Embryonic facial prominence (tissue), 1 donor: ENCODE results near the gene DTWD1.
"Not testable (repeated sequence)": the region's sequence is repeated elsewhere in the genome, so short reads cannot be mapped to it uniquely, and the experiment has no call there.

Experiments used
- DNase-seq: peaks from one replicate; pipeline ENCODE4 v3.0.0-alpha.2; 2016; ENCODE audit errors: extremely low spot score

DTWD1 gene, protein sequence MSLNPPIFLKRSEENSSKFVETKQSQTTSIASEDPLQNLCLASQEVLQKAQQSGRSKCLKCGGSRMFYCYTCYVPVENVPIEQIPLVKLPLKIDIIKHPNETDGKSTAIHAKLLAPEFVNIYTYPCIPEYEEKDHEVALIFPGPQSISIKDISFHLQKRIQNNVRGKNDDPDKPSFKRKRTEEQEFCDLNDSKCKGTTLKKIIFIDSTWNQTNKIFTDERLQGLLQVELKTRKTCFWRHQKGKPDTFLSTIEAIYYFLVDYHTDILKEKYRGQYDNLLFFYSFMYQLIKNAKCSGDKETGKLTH

DNA sequence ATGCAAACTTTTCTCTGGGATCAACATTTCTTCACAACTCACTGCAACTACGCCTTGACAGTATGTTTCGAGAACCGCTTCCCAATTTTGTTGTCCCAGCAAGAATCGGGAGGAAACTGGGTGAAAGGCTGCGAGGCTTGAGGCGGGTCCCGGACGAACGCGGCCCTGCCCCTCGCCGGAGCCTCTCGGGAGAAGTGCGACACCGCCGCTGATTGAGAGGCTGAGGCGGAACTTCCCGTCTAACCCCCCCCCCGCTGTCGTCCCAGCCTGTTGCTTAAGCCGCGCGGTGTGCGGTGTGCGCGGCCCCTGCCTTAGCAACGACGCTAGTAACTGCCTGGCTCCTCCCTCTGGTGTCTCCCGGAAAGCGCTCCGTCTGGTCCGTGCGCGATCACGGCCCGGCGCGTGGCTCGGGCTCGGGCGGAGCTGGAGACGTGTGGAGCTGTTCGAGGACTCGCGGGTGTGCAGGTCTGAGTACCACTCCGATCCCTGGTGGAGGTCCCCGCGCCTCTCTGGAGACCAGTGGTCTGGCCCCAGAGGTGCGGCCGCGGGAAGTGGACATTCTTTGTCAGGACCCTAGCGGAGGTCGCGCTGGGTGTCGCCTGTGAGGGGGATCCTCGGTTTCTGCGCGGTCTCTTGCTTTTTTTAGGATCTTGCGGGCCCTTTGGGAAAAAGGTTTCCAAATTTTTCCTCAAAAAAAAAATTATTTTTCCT, at the start of gene DTWD1, which contains the start of gene FAM227B:
TSS of gene DTWD1 (plus strand) at position 391 of the 711 bp plus-strand sequence. CDS start 4,120 bp downstream, outside the sequence.
TSS of gene FAM227B (minus strand) at position 161 of the 711 bp plus-strand sequence. CDS start 5,647 bp downstream, outside the sequence.
- DNase-seq = peak; percentile 95

GRCh38 chr15:49573421-49573820, 47.4 kb upstream of the DTWD1 start:
- DNase-seq = no peak

GRCh38 chr15:49589030-49589429, 31.8 kb upstream of the DTWD1 start:
- DNase-seq = no peak

DNA sequence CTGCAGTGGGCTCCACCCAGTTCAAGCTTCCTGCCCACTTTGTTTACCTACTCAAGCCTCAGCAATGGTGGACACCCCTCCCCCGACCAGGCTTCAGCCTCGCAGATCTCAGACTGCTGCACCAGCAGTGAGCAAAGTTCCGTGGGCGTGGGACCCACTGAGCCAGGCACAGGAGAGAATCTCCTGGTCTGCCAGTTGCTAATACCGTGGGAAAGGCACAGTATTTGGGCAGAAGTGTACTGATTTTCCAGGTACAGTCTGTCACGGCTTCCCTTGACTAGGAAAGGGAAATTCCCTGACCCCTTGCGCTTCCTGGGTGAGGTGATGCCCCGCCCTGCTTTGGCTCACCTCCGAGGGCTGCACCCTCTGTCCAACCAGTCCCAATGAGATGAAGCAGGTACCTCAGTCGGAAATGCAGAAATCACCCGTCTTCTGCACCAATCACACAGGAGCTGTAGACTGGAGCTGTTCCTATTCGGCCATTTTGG, 28.0 kb upstream of the DTWD1 start:
- DNase-seq = not testable (repeated sequence)

- DNase-seq = no peak
These were observed 16.0 kb upstream of the DTWD1 start for GRCh38 chr15:49604625-49605409.

DNA sequence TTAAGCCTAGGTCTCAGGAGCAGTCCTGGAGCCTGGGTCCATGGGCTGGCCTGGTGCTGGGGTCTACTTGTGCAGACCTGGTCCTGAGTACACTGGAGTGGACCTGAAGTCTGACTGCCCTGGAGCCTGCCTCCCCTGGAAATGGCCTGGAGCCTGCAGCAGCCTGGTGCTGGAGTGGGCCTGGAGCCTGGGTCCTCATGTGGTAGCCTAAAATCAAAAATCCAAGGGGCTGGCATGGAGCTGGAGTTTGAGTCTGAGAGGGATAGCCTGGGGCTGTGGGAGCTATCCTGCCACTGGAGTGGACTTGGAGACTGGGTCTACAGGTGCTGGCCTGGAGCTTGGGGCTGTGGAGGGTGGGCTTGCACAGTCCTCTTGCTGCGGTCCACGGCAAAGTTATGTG, 15.3 kb upstream of the DTWD1 start:
- no peak for DNase-seq

GRCh38 chr15:49606594-49606993, 14.3 kb upstream of the DTWD1 start:
- no peak for DNase-seq

- no peak for DNase-seq
These were observed 10.5 kb upstream of the DTWD1 start for GRCh38 chr15:49610157-49610918.

DNA sequence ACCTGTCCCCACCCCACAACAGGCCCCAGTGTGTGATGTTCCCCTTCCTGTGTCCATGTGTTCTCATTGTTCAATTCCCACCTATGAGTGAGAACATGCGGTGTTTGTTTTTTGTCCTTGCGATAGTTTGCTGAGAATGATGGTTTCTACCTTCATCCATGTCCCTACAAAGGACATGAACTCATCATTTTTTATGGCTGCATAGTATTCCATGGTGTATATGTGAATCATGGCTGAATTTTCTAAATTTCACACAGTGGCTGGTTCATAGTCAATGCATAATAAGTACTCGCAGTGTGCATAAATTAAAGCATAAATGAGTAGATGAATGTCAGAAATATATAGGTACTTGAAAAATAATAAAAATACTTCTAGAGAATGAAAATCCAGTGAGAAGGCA, 8.6 kb upstream of the DTWD1 start:
- not testable (repeated sequence) for DNase-seq

DNA sequence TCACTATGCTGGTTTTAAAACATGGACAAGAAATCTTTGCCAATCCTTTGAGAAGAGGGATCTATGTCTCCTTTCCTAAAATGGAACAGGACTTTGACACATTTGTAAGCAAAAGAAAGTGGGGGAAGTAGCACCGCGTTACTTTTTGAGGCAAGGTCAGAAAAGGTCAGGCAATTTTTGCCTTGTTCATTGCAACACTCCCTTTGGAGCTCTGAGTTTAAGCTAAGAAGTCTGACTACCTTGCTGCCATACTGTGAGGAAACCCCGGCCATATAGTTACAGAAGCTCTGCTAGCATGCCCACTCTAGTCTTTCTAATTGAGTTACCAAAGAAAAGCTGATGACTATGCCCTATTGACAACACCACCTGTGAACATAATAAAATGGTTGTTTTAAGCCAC, 1.6 kb upstream of the DTWD1 start:
- no peak for DNase-seq

DNA sequence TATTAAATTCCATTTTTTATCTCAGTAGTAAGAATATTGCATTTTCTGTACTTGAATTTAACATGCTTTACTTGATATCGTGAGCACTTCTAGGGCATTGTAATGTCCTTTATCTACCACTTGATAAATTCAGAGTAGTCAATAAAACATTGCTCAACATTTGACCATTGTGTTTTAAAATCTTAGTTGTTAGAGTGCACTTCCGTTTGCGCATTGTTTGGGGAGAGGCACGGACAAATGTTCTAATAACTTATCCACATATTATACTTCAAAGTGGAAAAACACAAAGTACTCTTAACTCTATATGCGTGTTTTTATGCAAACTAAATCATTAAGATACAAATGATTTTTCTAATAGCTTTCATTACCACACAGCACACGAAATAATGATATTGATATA, 649 bp upstream of the DTWD1 start:
- DNase-seq = no peak

DNA sequence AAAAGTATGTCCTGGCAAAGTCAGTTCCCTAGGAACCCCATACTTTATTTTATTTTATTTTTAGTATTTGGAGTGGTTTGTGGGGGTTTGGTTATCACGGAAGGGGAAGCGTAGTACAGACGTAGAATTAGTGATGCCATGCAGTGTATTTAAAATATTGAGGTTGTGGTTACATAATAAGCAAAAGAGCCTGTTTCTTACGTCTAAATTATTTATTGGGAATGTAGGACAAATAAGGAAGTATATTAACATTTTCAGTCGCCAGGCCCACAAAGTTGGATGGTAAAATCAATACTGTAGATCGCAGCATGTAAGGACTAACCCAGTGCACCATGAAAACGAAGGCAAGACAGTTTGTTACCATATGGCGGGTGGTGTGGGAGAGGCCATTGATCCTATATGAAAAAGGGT, 558 bp downstream of the DTWD1 start:
- DNase-seq = no peak

DNA sequence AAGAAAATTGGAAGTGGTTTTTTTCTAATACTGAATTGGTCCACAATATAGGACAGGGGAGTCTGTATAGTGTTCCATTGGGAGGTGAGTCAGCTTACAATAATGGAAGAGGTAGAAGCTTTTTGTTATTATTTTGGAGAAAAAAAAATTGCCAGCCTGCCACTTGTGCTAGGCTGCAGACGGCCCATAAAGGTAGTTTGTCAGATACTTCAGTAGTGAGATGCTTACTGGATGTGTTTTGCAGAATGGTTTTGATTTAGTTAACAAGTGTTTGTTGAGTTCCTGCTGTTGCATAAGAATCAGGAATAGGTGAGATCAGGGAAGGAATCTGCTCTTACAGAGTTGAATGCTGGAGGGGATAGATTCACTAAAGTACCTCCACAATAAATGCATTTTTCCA, 1.0 kb downstream of the DTWD1 start:
- DNase-seq = no peak

GRCh38 chr15:49622561-49622960, 1.7 kb downstream of the DTWD1 start:
- no peak for DNase-seq

- DNase-seq = no peak
These were observed 3.2 kb downstream of the DTWD1 start for GRCh38 chr15:49624056-49624455.

DNA sequence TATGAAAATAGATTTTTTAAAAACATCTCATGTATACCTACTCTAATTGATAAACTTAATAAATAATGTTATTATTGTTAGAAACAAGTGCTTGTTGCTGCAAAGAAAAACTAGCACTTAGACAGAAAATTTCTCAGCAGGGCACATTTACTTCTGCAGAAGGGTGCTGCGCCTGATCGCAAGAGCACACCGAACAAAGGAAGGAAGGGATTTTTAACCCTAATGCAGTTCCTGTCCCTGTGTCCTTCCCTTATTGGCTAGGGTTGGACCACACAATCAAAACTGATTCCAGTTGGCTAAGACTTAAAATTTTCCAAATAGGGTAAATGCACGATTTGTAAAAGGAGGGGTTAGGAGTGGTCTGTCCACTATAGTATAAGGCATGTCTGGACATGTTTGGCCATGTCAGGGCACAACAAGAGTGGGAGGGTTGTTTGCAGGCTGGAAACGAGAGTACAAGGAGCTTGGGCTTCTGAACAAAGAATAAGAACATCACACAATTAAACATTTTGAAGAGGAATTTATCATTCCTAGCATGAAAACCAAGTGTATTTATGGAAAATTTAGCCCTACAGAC, 4.7 kb downstream of the DTWD1 start:
- no peak for DNase-seq

DNA sequence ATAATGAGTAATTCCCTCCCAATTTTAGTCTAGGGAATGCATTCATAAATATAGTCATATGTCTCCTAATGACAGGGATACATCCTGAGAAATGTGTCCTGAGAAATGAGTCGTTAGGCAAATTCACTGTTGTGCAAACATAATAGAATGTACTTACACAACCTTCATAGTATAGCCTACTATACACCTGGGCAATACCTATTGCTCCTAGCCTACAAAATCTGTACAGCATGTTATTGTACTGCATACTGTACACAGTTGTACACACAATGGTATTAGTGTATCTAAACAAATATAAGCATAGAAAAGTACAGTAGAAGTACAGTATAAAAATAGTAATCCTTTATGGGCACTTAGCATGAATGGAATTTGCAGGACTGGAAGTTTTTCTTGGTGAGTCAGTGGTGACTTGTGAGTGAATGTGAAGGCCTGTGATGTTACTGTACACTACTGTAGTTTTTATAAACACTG, 6.6 kb downstream of the DTWD1 start:
- no peak for DNase-seq

DNA sequence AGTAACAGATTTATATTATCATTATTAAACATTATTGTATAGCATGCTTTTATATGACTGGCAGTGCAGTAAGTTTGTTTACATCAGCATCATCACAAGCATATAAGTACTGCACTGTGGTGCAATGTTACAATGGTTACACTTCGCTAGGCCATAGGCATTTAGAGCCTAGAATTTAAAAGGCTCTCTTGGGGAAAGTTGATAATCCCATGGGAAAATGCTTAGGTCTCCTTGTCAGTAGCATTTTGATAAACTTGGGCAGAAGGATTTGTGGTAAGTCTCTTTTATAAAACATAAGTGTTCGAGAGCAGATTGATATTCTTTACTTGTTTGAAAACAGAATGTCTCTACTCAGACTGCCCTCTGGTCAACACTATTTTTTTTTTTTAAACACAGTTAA, 7.5 kb downstream of the DTWD1 start:
- DNase-seq = no peak

GRCh38 chr15:49637857-49638256, 17.0 kb downstream of the DTWD1 start:
- no peak for DNase-seq

- DNase-seq = no peak
These were observed 23.5 kb downstream of the DTWD1 start for GRCh38 chr15:49644364-49644794.

- no peak for DNase-seq
These were observed 24.4 kb downstream of the DTWD1 start for GRCh38 chr15:49645277-49645676.
